Activated naive CD4-positive, alpha-beta T cell (primary cell): ENCODE results near the gene PIERCE2.
"Not testable (repeated sequence)": the region's sequence is repeated elsewhere in the genome, so short reads cannot be mapped to it uniquely, and the experiment has no call there.

Source experiments
- DNase-seq, 4 experiments: peaks; one replicate each; lab custom pipeline; 2025; lab: John Stamatoyannopoulos, UW

Gene PIERCE2

GRCh38 chr15:55408012-55408928 is at the start of gene PIERCE2, which contains the start of gene CCPG1:
PIERCE2 (plus strand) TSS chr15:55408495; CDS start chr15:55408769, 274 bp downstream.
CCPG1 (minus strand) TSS chr15:55408359; CDS start chr15:55389424, 18,935 bp downstream.
- DNase-seq, result peak; percentile 66 to 83 (median 70)

- DNase-seq, result no peak
Measured at GRCh38 chr15:55360256-55360655, 48.0 kb upstream of the PIERCE2 start.

GRCh38 chr15:55361048-55361447 is 47.2 kb upstream of the PIERCE2 start:
- no peak for DNase-seq

GRCh38 chr15:55362641-55363040 is 45.7 kb upstream of the PIERCE2 start:
- no peak for DNase-seq

GRCh38 chr15:55366981-55367380 is 41.3 kb upstream of the PIERCE2 start:
- DNase-seq, result no peak

- no peak for DNase-seq
Measured at GRCh38 chr15:55372701-55373440, 35.4 kb upstream of the PIERCE2 start.

GRCh38 chr15:55379095-55379494 is 29.2 kb upstream of the PIERCE2 start:
- DNase-seq, result no peak

GRCh38 chr15:55381595-55381994 is 26.7 kb upstream of the PIERCE2 start:
- no peak for DNase-seq

- DNase-seq, result no peak
Measured at GRCh38 chr15:55383687-55384086, 24.6 kb upstream of the PIERCE2 start.

GRCh38 chr15:55387027-55387426 is 21.3 kb upstream of the PIERCE2 start:
- no peak for DNase-seq

- no peak for DNase-seq
Measured at GRCh38 chr15:55389264-55389607, 19.1 kb upstream of the PIERCE2 start.

- DNase-seq, result no peak
Measured at GRCh38 chr15:55394694-55395093, 13.6 kb upstream of the PIERCE2 start.

GRCh38 chr15:55398243-55398642 is 10.1 kb upstream of the PIERCE2 start:
- DNase-seq, result no peak

GRCh38 chr15:55400050-55400449 is 8.2 kb upstream of the PIERCE2 start:
- DNase-seq, result not testable (repeated sequence)

GRCh38 chr15:55401786-55402246 is 6.5 kb upstream of the PIERCE2 start:
- no peak for DNase-seq

GRCh38 chr15:55402707-55403106 is 5.6 kb upstream of the PIERCE2 start:
- DNase-seq, result no peak

- no peak for DNase-seq
Measured at GRCh38 chr15:55403531-55403930, 4.8 kb upstream of the PIERCE2 start.

- no peak for DNase-seq
Measured at GRCh38 chr15:55407498-55408011, 740 bp upstream of the PIERCE2 start.

- DNase-seq, result not testable (repeated sequence)
Measured at GRCh38 chr15:55408976-55409375, 681 bp downstream of the PIERCE2 start.

- not testable (repeated sequence) for DNase-seq
Measured at GRCh38 chr15:55417678-55418077, 9.4 kb downstream of the PIERCE2 start.

GRCh38 chr15:55420171-55420866 is 12.0 kb downstream of the PIERCE2 start:
- DNase-seq, result no peak

GRCh38 chr15:55422089-55422488 is 13.8 kb downstream of the PIERCE2 start:
- no peak for DNase-seq
